Parathyroid adenoma (tissue), 2 donors: ENCODE data around the gene ANGPTL1.
"Not testable (repeated sequence)": the region's sequence is repeated elsewhere in the genome, so short reads cannot be mapped to it uniquely, and the experiment has no call there.

ENCODE experiments used
- H2AFZ ChIP-seq: fragments of 300-600 bp; sonication (generic); one replicate; pipeline ENCODE4 v1.7.0; 2017; ENCODE audit warnings: antibody characterized with exemption, mild to moderate bottlenecking
- H3K27ac ChIP-seq: fragments of 300-600 bp; sonication (generic); one replicate; pipeline ENCODE4 v1.7.0; 2017
- H3K27me3 ChIP-seq: fragments of 300-600 bp; sonication (generic); one replicate; pipeline ENCODE4 v1.7.0; 2017; ENCODE audit warnings: low read length; ENCODE audit not compliant: control insufficient read depth, insufficient read depth
- H3K36me3 ChIP-seq: fragments of 300-600 bp; sonication (generic); one replicate; pipeline ENCODE4 v1.7.0; 2017; ENCODE audit warnings: low read length; ENCODE audit not compliant: control insufficient read depth, insufficient read depth
- H3K4me1 ChIP-seq: fragments of 300-600 bp; sonication (generic); one replicate; pipeline ENCODE4 v1.7.0; 2017; ENCODE audit warnings: control low read depth
- H3K4me2 ChIP-seq: fragments of 300-600 bp; sonication (generic); one replicate; pipeline ENCODE4 v1.7.0; 2017; ENCODE audit warnings: low read length
- H3K4me3 ChIP-seq: fragments of 300-600 bp; sonication (generic); one replicate; pipeline ENCODE4 v1.7.0; 2017; ENCODE audit warnings: low read depth, low read length
- H3K79me2 ChIP-seq: fragments of 300-600 bp; sonication (generic); one replicate; pipeline ENCODE4 v1.7.0; 2017; ENCODE audit warnings: control low read depth
- H3K9ac ChIP-seq: fragments of 300-600 bp; sonication (generic); one replicate; pipeline ENCODE4 v1.7.0; 2017; ENCODE audit warnings: mild to moderate bottlenecking
- H3K9me3 ChIP-seq: fragments of 300-600 bp; sonication (generic); one replicate; pipeline ENCODE4 v1.7.0; 2017; ENCODE audit warnings: low read length; ENCODE audit not compliant: control insufficient read depth
- CTCF ChIP-seq: fragments of 300-600 bp; sonication (generic); IDR thresholded peaks from one replicate; pipeline ENCODE4 v1.7.0; 2017; ENCODE audit warnings: antibody characterized with exemption, mild to moderate bottlenecking
- donor health status: primary hyperparathyroidism.

ANGPTL1 gene

GRCh38 chr1:178862864-178863263 is 8.0 kb downstream of the ANGPTL1 start:
- no peaks in the 10 kb centered on the region for H3K79me2 ChIP-seq
- H3K4me3 ChIP-seq: no peak overlapping the region
- no peak for TF ChIP-seq CTCF
- H3K4me2 ChIP-seq: no peak overlapping the region
- H2AFZ ChIP-seq: no peak overlapping the region
- no peaks in the 10 kb centered on the region for H3K27me3 ChIP-seq
- no peaks in the 10 kb centered on the region for H3K4me1 ChIP-seq
- no peak overlapping the region for H3K27ac ChIP-seq
- no peaks in the 10 kb centered on the region for H3K9me3 ChIP-seq
- H3K9ac ChIP-seq: no peak overlapping the region
- no peaks in the 10 kb centered on the region for H3K36me3 ChIP-seq

- Histone ChIP-seq H3K79me2 (no peaks in the 10 kb centered on the region), H3K9ac (no peak overlapping the region), H3K36me3 (no peaks in the 10 kb centered on the region), H3K27me3 (no peaks in the 10 kb centered on the region), H3K4me3 (no peak overlapping the region), H3K9me3 (no peaks in the 10 kb centered on the region), H3K4me1 (no peaks in the 10 kb centered on the region), H2AFZ (no peak overlapping the region), H3K4me2 (no peak overlapping the region), H3K27ac (no peak overlapping the region)
- no peak for TF ChIP-seq CTCF
Observed at GRCh38 chr1:178862416-178862815, 8.5 kb downstream of the ANGPTL1 start.

- no peak for TF ChIP-seq CTCF
- Histone ChIP-seq H3K4me2 (no peak overlapping the region), H3K4me3 (no peak overlapping the region), H3K9me3 (no peaks in the 10 kb centered on the region), H2AFZ (no peak overlapping the region), H3K79me2 (no peaks in the 10 kb centered on the region), H3K9ac (no peak overlapping the region), H3K27me3 (no peaks in the 10 kb centered on the region), H3K27ac (no peak overlapping the region), H3K4me1 (no peaks in the 10 kb centered on the region), H3K36me3 (no peaks in the 10 kb centered on the region)
Observed at GRCh38 chr1:178857126-178857525, 13.8 kb downstream of the ANGPTL1 start.

- H3K27ac ChIP-seq: no peak overlapping the region
- no peak for TF ChIP-seq CTCF
- no peaks in the 10 kb centered on the region for H3K36me3 ChIP-seq
- H3K4me2 ChIP-seq: no peak overlapping the region
- H3K79me2 ChIP-seq: no peaks in the 10 kb centered on the region
- H3K4me1 ChIP-seq: no peaks in the 10 kb centered on the region
- H3K9me3 ChIP-seq: no peaks in the 10 kb centered on the region
- no peak overlapping the region for H3K9ac ChIP-seq
- no peak overlapping the region for H2AFZ ChIP-seq
- no peaks in the 10 kb centered on the region for H3K27me3 ChIP-seq
- H3K4me3 ChIP-seq: no peak overlapping the region
Observed at GRCh38 chr1:178849918-178850317, 21.0 kb downstream of the ANGPTL1 start.

GRCh38 chr1:178847919-178848318 is 23.0 kb downstream of the ANGPTL1 start:
- H3K9me3 ChIP-seq, H3K4me2 ChIP-seq, H3K36me3 ChIP-seq, H3K27me3 ChIP-seq, H3K9ac ChIP-seq, H2AFZ ChIP-seq, H3K4me3 ChIP-seq, H3K4me1 ChIP-seq, H3K79me2 ChIP-seq, H3K27ac ChIP-seq: not testable (repeated sequence)
